Measurements from ENCODE around the gene HDAC9.

The HDAC9 gene

GRCh38 chr7:18913106-18913505, 417.6 kb downstream of the HDAC9 start:
- TF ChIP-seq, protein P1, sequence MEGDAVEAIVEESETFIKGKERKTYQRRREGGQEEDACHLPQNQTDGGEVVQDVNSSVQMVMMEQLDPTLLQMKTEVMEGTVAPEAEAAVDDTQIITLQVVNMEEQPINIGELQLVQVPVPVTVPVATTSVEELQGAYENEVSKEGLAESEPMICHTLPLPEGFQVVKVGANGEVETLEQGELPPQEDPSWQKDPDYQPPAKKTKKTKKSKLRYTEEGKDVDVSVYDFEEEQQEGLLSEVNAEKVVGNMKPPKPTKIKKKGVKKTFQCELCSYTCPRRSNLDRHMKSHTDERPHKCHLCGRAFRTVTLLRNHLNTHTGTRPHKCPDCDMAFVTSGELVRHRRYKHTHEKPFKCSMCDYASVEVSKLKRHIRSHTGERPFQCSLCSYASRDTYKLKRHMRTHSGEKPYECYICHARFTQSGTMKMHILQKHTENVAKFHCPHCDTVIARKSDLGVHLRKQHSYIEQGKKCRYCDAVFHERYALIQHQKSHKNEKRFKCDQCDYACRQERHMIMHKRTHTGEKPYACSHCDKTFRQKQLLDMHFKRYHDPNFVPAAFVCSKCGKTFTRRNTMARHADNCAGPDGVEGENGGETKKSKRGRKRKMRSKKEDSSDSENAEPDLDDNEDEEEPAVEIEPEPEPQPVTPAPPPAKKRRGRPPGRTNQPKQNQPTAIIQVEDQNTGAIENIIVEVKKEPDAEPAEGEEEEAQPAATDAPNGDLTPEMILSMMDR (conservative IDR thresholded peaks at IDR 0.05; ENCODE audit: control insufficient read depth, insufficient read depth, low read depth, low read length), result no peak
- peak; percentile 21 for DNase-seq (ENCODE audit: low read depth)

GRCh38 chr7:18916826-18917225, 421.3 kb downstream of the HDAC9 start:
- DNase-seq (ENCODE audit: low read depth), result no peak
- TF ChIP-seq, protein P1 (conservative IDR thresholded peaks at IDR 0.05; ENCODE audit: control insufficient read depth, insufficient read depth, low read depth, low read length), result no peak
- H3K4me3 ChIP-seq (ENCODE audit: control insufficient read depth, low read depth, low read length), result no peak overlapping the region

More at GRCh38 chr7:18913106-18913505, 417.6 kb downstream of the HDAC9 start:
- no peak overlapping the region for H3K4me3 ChIP-seq (ENCODE audit: control insufficient read depth, low read depth, low read length)

DNA sequence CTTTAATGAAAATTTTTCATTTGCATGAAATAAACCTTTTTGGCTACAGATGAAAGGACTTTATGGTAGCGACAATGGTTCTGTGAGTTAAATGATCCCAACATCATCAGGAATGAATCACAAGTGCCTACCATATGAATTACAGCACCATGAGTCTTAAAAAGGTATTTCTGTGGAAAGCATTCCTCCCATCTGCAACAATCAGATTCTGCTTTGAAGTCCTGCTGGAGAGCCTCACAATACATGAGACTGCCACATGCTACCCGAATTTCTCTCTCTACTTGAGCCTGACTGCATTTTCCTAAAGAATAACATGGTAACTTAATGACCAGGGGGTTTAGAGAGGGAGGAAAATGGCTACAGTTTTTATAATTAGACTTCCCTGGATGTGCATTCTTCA, 431.6 kb downstream of the HDAC9 start:
- H3K4me3 ChIP-seq (ENCODE audit: control insufficient read depth, low read depth, low read length), result no peak overlapping the region
- TF ChIP-seq, protein P1 (conservative IDR thresholded peaks at IDR 0.05; ENCODE audit: control insufficient read depth, insufficient read depth, low read depth, low read length), result no peak
- peak; percentile 50 for DNase-seq (ENCODE audit: low read depth)

DNA sequence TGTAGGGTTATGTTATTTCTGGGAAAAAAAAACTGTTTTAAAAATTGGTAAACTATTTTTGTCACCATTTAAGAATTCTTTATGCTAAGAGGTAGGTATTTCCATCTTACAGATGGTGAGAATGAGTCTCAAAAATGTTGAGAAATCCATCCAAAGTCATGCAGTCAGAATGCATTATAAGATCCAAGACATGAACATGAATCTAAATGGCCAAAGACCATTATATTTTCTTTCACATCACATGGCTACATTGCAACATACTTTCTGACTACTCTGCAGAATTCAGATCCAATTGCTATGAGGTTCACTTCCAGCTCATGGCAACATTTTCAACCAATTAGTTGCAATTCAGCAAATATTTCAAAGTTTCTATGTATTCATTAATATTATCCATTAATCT, 440.7 kb downstream of the HDAC9 start:
- TF ChIP-seq, protein P1 (conservative IDR thresholded peaks at IDR 0.05; ENCODE audit: control insufficient read depth, insufficient read depth, low read depth, low read length), result no peak
- peak; percentile 76 for DNase-seq (ENCODE audit: low read depth)

GRCh38 chr7:18939771-18940592, 444.4 kb downstream of the HDAC9 start:
- DNase-seq (ENCODE audit: low read depth), result no peak
- TF ChIP-seq, protein P1 (conservative IDR thresholded peaks at IDR 0.05; ENCODE audit: control insufficient read depth, insufficient read depth, low read depth, low read length), result no peak
- no peak overlapping the region for H3K4me3 ChIP-seq (ENCODE audit: control insufficient read depth, low read depth, low read length)

More for the DNA sequence above, 440.7 kb downstream of the HDAC9 start:
- H3K4me3 ChIP-seq (ENCODE audit: control insufficient read depth, low read depth, low read length), result no peak overlapping the region

DNA sequence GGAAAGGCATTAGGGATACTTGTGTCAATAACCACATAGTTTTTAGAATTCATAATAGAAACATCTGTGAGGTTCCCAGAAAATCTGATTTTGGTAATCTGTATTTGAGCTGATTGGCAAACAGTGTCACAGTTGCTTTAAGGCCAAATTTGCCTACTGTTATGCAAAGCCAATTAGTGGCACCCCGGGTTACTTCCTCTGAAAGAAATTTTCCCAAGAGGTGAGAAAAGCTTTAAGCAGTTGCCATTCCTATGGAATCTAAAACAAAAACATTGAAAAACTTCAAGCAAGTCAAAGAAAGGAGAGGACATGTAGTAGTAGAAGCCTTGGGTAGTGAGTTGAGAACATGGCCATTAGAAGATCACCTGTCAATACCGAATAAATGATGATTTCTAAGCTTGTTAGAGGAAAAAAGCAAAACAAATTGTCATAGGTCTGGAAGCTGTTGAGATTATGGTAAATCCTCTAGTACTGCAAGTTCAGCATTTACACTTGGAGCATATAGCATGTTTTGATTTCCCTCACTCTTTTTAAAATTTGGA, 445.1 kb downstream of the HDAC9 start:
- TF ChIP-seq, protein P1 (conservative IDR thresholded peaks at IDR 0.05; ENCODE audit: control insufficient read depth, insufficient read depth, low read depth, low read length), result no peak
- no peak for DNase-seq (ENCODE audit: low read depth)
- H3K4me3 ChIP-seq (ENCODE audit: control insufficient read depth, low read depth, low read length), result no peak overlapping the region

Measured in fibroblast of mammary gland (primary cell).